DOHH2 (cell line): ENCODE data around the gene PLEKHH3.
"Not testable (repeated sequence)": the region's sequence is repeated elsewhere in the genome, so short reads cannot be mapped to it uniquely, and the experiment has no call there.

Experiments
- H3F3A ChIP-seq: fragments of 200-600 bp; sonication (generic), shearing (Covaris generic); 2 replicates; pipeline ENCODE4 v1.6.0; 2016; ENCODE audit warnings: antibody characterized with exemption, mild to moderate bottlenecking; ENCODE audit not compliant: control insufficient read depth, insufficient read depth
- H3K27ac ChIP-seq: fragments of 200-600 bp; sonication (generic); 2 replicates; pipeline ENCODE4 v1.5.1; 2014; ENCODE audit warnings: low read depth, mild to moderate bottlenecking, low read length, moderate library complexity
- H3K27me3 ChIP-seq: fragments of 200-600 bp; sonication (generic); 2 replicates; pipeline ENCODE4 v1.6.1; 2014; ENCODE audit warnings: mild to moderate bottlenecking, low read length, mixed read lengths; ENCODE audit not compliant: control insufficient read depth
- H3K36me3 ChIP-seq: fragments of 200-600 bp; sonication (generic); 2 replicates; pipeline ENCODE4 v1.6.1; 2014; ENCODE audit warnings: mild to moderate bottlenecking, low read length, moderate library complexity, mixed read lengths; ENCODE audit not compliant: control insufficient read depth
- H3K4me1 ChIP-seq: fragments of 200-600 bp; sonication (generic); 2 replicates; pipeline ENCODE4 v1.6.1; 2014; ENCODE audit warnings: mild to moderate bottlenecking, low read length, mixed read lengths; ENCODE audit not compliant: control insufficient read depth
- H3K4me2 ChIP-seq: fragments of 200-600 bp; sonication (generic); 2 replicates; pipeline ENCODE4 v1.6.0; 2014; ENCODE audit warnings: mild to moderate bottlenecking, low read length, moderate library complexity
- H3K4me3 ChIP-seq: fragments of 200-600 bp; sonication (generic); 2 replicates; pipeline ENCODE4 v1.5.1; 2014; ENCODE audit warnings: mild to moderate bottlenecking, low read length, mixed read lengths
- H3K79me2 ChIP-seq: fragments of 200-600 bp; sonication (generic); 2 replicates; pipeline ENCODE4 v1.6.1; 2014; ENCODE audit warnings: mild to moderate bottlenecking, low read length, mixed read lengths; ENCODE audit not compliant: control insufficient read depth
- H3K9me2 ChIP-seq: fragments of 200-600 bp; sonication (generic); replicated peaks from 2 replicates; pipeline ENCODE4 v1.6.1; 2014; ENCODE audit warnings: mild to moderate bottlenecking, low read length, mixed read lengths; ENCODE audit not compliant: control insufficient read depth
- H3K9me3 ChIP-seq: fragments of 200-600 bp; sonication (generic); 2 replicates; pipeline ENCODE4 v1.6.1; 2014; ENCODE audit warnings: antibody characterized with exemption, low read length, mixed read lengths; ENCODE audit not compliant: control insufficient read depth, insufficient read depth
- H4K20me1 ChIP-seq: fragments of 200-600 bp; sonication (generic); 2 replicates; pipeline ENCODE4 v1.6.0; 2014; ENCODE audit warnings: low read depth, mild to moderate bottlenecking, antibody characterized with exemption, low read length, moderate library complexity; ENCODE audit not compliant: control insufficient read depth, insufficient read depth
- CTCF ChIP-seq: fragments of 200-600 bp; sonication (generic); IDR thresholded peaks from one replicate; pipeline ENCODE4 v1.5.1; 2014; ENCODE audit warnings: antibody characterized with exemption, mild to moderate bottlenecking, low read depth, low read length; ENCODE audit not compliant: poor library complexity, severe bottlenecking
- EZH2phosphoT487 ChIP-seq: fragments of 200-600 bp; sonication (generic); IDR thresholded peaks from 2 replicates; pipeline ENCODE4 v1.6.1; 2017; ENCODE audit warnings: borderline replicate concordance, mild to moderate bottlenecking, antibody characterized with exemption, low read length, moderate library complexity, mixed read lengths

Gene PLEKHH3

GRCh38 chr17:42639525-42640113 lies 37.2 kb downstream of the PLEKHH3 start:
- no peak overlapping the region for H3K4me3 ChIP-seq
- H4K20me1 ChIP-seq = no peaks in the 10 kb centered on the region
- no peaks in the 10 kb centered on the region for H3K27me3 ChIP-seq
- H3K79me2 ChIP-seq = no peaks in the 10 kb centered on the region
- no peaks in the 10 kb centered on the region for H3K4me1 ChIP-seq
- no peak overlapping the region for H3K4me2 ChIP-seq
- no peak overlapping the region for H3K27ac ChIP-seq
- H3F3A ChIP-seq = no peaks in the 10 kb centered on the region
- H3K36me3 ChIP-seq = no peaks in the 10 kb centered on the region
- no peaks in the 10 kb centered on the region for H3K9me3 ChIP-seq
- H3K9me2 ChIP-seq = no peaks in the 10 kb centered on the region
- no peak for TF ChIP-seq EZH2phosphoT487
- no peak for TF ChIP-seq CTCF

GRCh38 chr17:42632949-42633444 lies 43.8 kb downstream of the PLEKHH3 start:
- no peaks in the 10 kb centered on the region for H3K27me3 ChIP-seq
- no peaks in the 10 kb centered on the region for H3K4me1 ChIP-seq
- no peaks in the 10 kb centered on the region for H3K9me2 ChIP-seq
- TF ChIP-seq CTCF (no peak), EZH2phosphoT487 (no peak)
- no peak overlapping the region for H3K4me3 ChIP-seq
- no peaks in the 10 kb centered on the region for H3K9me3 ChIP-seq
- H3F3A ChIP-seq = no peaks in the 10 kb centered on the region
- no peaks in the 10 kb centered on the region for H3K79me2 ChIP-seq
- no peaks in the 10 kb centered on the region for H4K20me1 ChIP-seq
- H3K36me3 ChIP-seq = no peaks in the 10 kb centered on the region
- H3K27ac ChIP-seq = no peak overlapping the region
- H3K4me2 ChIP-seq = no peak overlapping the region

GRCh38 chr17:42629411-42630009 lies 47.3 kb downstream of the PLEKHH3 start:
- Histone ChIP-seq H3K4me1 (no peaks in the 10 kb centered on the region), H3K4me3 (no peak overlapping the region), H3K9me3 (no peaks in the 10 kb centered on the region), H3K9me2 (no peaks in the 10 kb centered on the region), H3K4me2 (no peak overlapping the region), H3K36me3 (no peaks in the 10 kb centered on the region), H3K79me2 (no peaks in the 10 kb centered on the region), H3F3A (no peaks in the 10 kb centered on the region), H4K20me1 (no peaks in the 10 kb centered on the region), H3K27me3 (no peaks in the 10 kb centered on the region), H3K27ac (no peak overlapping the region)
- no peak for TF ChIP-seq EZH2phosphoT487
- no peak for TF ChIP-seq CTCF

GRCh38 chr17:42627032-42627764 lies 49.6 kb downstream of the PLEKHH3 start:
- H3K79me2 ChIP-seq, H3K27me3 ChIP-seq, H3K9me3 ChIP-seq, H4K20me1 ChIP-seq, H3K4me2 ChIP-seq, H3K4me1 ChIP-seq, H3F3A ChIP-seq, H3K4me3 ChIP-seq, H3K36me3 ChIP-seq, H3K27ac ChIP-seq, H3K9me2 ChIP-seq: not testable (repeated sequence)
